Measurements from ENCODE around the gene RPS6KA4.

GRCh38 chr11:64415286-64415685 lies 56.3 kb downstream of the RPS6KA4 start:
- no peak for TF ChIP-seq CTCF (IDR thresholded peaks at IDR 0.05)
- TF ChIP-seq POLR2A (IDR thresholded peaks at IDR 0.05), result no peak
- no peak for TF ChIP-seq EP300 (IDR thresholded peaks at IDR 0.05)
- no peak for TF ChIP-seq POLR2AphosphoS5 (IDR thresholded peaks at IDR 0.05)
